K562 (cell line): ENCODE measurements around the gene B3GAT1. TPM values are rescaled to one million over a fixed set of nuclear protein-coding genes. Genes with fewer than 3 reads are reported as not detected.

Source experiments
- ATAC-seq: fragments of 200-7000 bp; cut with Tn5 transposase; 3 replicates; pipeline ENCODE4 v1.9.1; 2020; ENCODE audit warnings: moderate library complexity
- BruUV-seq: library from RNA; stranded (reverse); fragments of 400-500 nt; replicated peaks from 2 replicates; lab custom pipeline; 2021; lab: Mats Ljungman, UMichigan
- CTCF ChIA-PET: fragments of 300-600 bp; formaldehyde crosslinking; extraction: SDS; loops from one replicate; lab custom pipeline; 2021; ENCODE audit warnings: low intra/inter-chr PET ratio; lab: Yijun Ruan, JAX
- POLR2A ChIA-PET: fragments of 300-600, 350-650 bp; sonication (Branson Sonifier 250); formaldehyde crosslinking; extraction: SDS; loops from one replicate; lab custom pipeline; 2021; ENCODE audit warnings: antibody characterized with exemption, inconsistent platforms; lab: Yijun Ruan, JAX
- DNase-seq, 4 experiments: peaks; one replicate each; pipeline versions ENCODE4 v3.0.0 to v3.0.0-alpha.2; 2011 to 2018; ENCODE audit warnings: low spot score in 3 of 4, mixed read lengths in 3 of 4; ENCODE audit errors: extremely low read depth in 1 of 4
- FAIRE-seq: peaks from 2 replicates; lab custom pipeline; 2011; peaks lifted over from hg19 to GRCh38; lab: Jason Lieb, UNC
- H2AFZ ChIP-seq: 2 replicates; pipeline ENCODE4 v1.6.0; 2011; ENCODE audit warnings: low read depth, low read length, control low read depth, inconsistent platforms
- H3K27ac ChIP-seq: fragments of 200-600 bp; 3 replicates; pipeline ENCODE4 v1.8.0; 2011; ENCODE audit warnings: low read depth, mild to moderate bottlenecking, control low read depth, inconsistent platforms, low read length, moderate library complexity, mixed read lengths; ENCODE audit errors: extremely low read depth
- H3K27me3 ChIP-seq, 2 experiments: fragments of 300-600 bp in 1 of 2; 2 replicates in 1 of 2; 3 replicates in 1 of 2; pipeline versions ENCODE4 v1.6.0 to v1.8.0; 2011; ENCODE audit warnings: inconsistent platforms in 2 of 2, low read length in 2 of 2, mild to moderate bottlenecking in 1 of 2, mixed read lengths in 1 of 2, moderate library complexity in 1 of 2; ENCODE audit not compliant: control insufficient read depth in 2 of 2, insufficient read depth in 2 of 2
- H3K36me3 ChIP-seq: fragments of 300-600 bp; 3 replicates; pipeline ENCODE4 v1.8.0; 2011; ENCODE audit warnings: mild to moderate bottlenecking, low read length, inconsistent platforms; ENCODE audit not compliant: control insufficient read depth, insufficient read depth
- H3K4me1 ChIP-seq, 2 experiments: fragments of 200-600 bp in 1 of 2; replicated peaks in 1 of 2; 2 replicates in 1 of 2; 3 replicates in 1 of 2; pipeline versions ENCODE4 v1.5.1 to v1.8.0; 2011; ENCODE audit warnings: inconsistent platforms in 2 of 2, low read length in 2 of 2, mild to moderate bottlenecking in 1 of 2, mixed read lengths in 1 of 2, moderate library complexity in 1 of 2; ENCODE audit not compliant: control insufficient read depth in 2 of 2, insufficient read depth in 2 of 2
- H3K4me2 ChIP-seq: 2 replicates; pipeline ENCODE4 v1.6.1; 2011; ENCODE audit warnings: low read length, control low read depth, inconsistent platforms, mixed read lengths; ENCODE audit not compliant: insufficient read depth
- H3K4me3 ChIP-seq: fragments of 200-600 bp; sonication (generic), shearing (Covaris generic); 2 replicates; pipeline ENCODE4 v1.5.1; 2016; ENCODE audit warnings: control low read depth, inconsistent platforms
- H3K79me2 ChIP-seq: fragments of 200-600 bp; 3 replicates; pipeline ENCODE4 v1.8.0; 2011; ENCODE audit warnings: low read length, inconsistent platforms; ENCODE audit not compliant: control insufficient read depth, insufficient read depth
- H3K9ac ChIP-seq, 2 experiments: 2 replicates each; pipeline versions ENCODE4 v1.6.0 to v1.6.1; 2011; ENCODE audit warnings: low read depth in 2 of 2, low read length in 2 of 2, control low read depth in 1 of 2, inconsistent platforms in 1 of 2, mild to moderate bottlenecking in 1 of 2, mixed read lengths in 1 of 2; ENCODE audit not compliant: insufficient read depth in 1 of 2
- H3K9me1 ChIP-seq: one replicate; pipeline ENCODE4 v1.6.0; 2011; ENCODE audit warnings: inconsistent platforms, mild to moderate bottlenecking, low read length, moderate library complexity; ENCODE audit not compliant: control insufficient read depth, insufficient read depth
- H3K9me3 ChIP-seq: replicated peaks from 2 replicates; pipeline ENCODE4 v1.5.1; 2011; ENCODE audit warnings: low read depth, low read length, inconsistent platforms; ENCODE audit not compliant: control insufficient read depth, insufficient read depth
- H4K20me1 ChIP-seq: replicated peaks from 2 replicates; pipeline ENCODE4 v1.6.1; 2011; ENCODE audit warnings: low read length, inconsistent platforms, mixed read lengths; ENCODE audit not compliant: control insufficient read depth, insufficient read depth
- CBX5 ChIP-seq: IDR thresholded peaks from 2 replicates; pipeline ENCODE4 v1.6.1; 2014; ENCODE audit warnings: low read depth, borderline replicate concordance
- E2F5 ChIP-seq: sonication (generic); formaldehyde crosslinking; IDR thresholded peaks from 2 replicates; pipeline ENCODE4 v1.8.0; 2022; ENCODE audit warnings: mild to moderate bottlenecking, missing genetic modification reagents
- HMG20B ChIP-seq: fragments of 250-450 bp; sonication (Bioruptor Pico); IDR thresholded peaks from 2 replicates; pipeline ENCODE4 v1.5.0; 2021; ENCODE audit warnings: mild to moderate bottlenecking
- ID3 ChIP-seq, 2 experiments: fragments of 250-450 bp in 1 of 2; fragments of 450-650 bp in 1 of 2; sonication (Bioruptor Pico) in 1 of 2; IDR thresholded peaks; 2 replicates each; pipeline versions ENCODE4 v1.6.1 to v1.8.0; 2016 to 2021; ENCODE audit warnings: mild to moderate bottlenecking in 2 of 2, moderate library complexity in 2 of 2, missing compliant biosample characterization in 1 of 2, missing genetic modification characterization in 1 of 2
- MCM2 ChIP-seq: fragments of 450-650 bp; IDR thresholded peaks from 2 replicates; pipeline ENCODE4 v1.6.1; 2017; ENCODE audit warnings: low read depth, mild to moderate bottlenecking
- PCBP1 ChIP-seq: fragments of 200-400 bp; formaldehyde crosslinking; IDR thresholded peaks from 2 replicates; pipeline ENCODE4 v1.6.1; 2018; ENCODE audit warnings: mild to moderate bottlenecking, low read depth, low read length; ENCODE audit not compliant: poor library complexity, severe bottlenecking
- SIN3B ChIP-seq: fragments of 450-650 bp; IDR thresholded peaks from 2 replicates; pipeline ENCODE4 v1.6.1; 2017; ENCODE audit warnings: low read depth, mild to moderate bottlenecking, moderate library complexity
- ZBTB8A ChIP-seq: fragments of 450-650 bp; IDR thresholded peaks from 2 replicates; pipeline ENCODE4 v1.6.1; 2018; ENCODE audit warnings: mild to moderate bottlenecking, moderate library complexity; ENCODE audit not compliant: partially characterized antibody
- ZNF184 ChIP-seq: sonication (generic); formaldehyde crosslinking; IDR thresholded peaks from 2 replicates; pipeline ENCODE4 v1.5.0; 2020; ENCODE audit warnings: missing genetic modification reagents
- WGBS: fragments of 100-300 bp; shearing (Covaris generic); methylation state at CpG from one replicate; pipeline ENCODE4 v1.1.6; 2016; ENCODE audit warnings: low coverage, mixed read lengths; ENCODE audit not compliant: insufficient coverage; ENCODE audit errors: missing lambda C conversion rate; 5-methylcytosine and 5-hydroxymethylcytosine counted together
- in situ Hi-C: fragments of 300-500 bp; cut with MboI; formaldehyde crosslinking; loops from 4 replicates; pipeline ENCODE4 v1.15.0; 2018; ENCODE audit warnings: inconsistent platforms, mixed read lengths
- intact Hi-C: fragments of 100-400 bp; cut with micrococcal nuclease; formaldehyde crosslinking; loops from 2 replicates; pipeline ENCODE4 v1.14.2; 2022
- polyA plus RNA-seq, 8 experiments: library from polyadenylated mRNA; depleted of rRNA in 4 of 8; stranded (reverse) in 5 of 8; unstranded in 3 of 8; fragments of >200 nt; fragmentation: Nextera tagmentation in 2 of 8; fragmentation: Illumina TruSeq in 1 of 8; extraction: Ambion mirVana in 2 of 8; extraction: Trizol in 1 of 8; gene quantifications; 2 replicates each; pipeline versions ENCODE4 v1.2.1 to v1.2.3, GENCODE V29; 2011 to 2014; ENCODE audit warnings: inconsistent platforms in 1 of 8, missing spikeins in 1 of 8
- total RNA-seq, 7 experiments: library from RNA; depleted of rRNA in 6 of 7; stranded (reverse); fragments of >200 nt in 6 of 7; fragmentation: Illumina TruSeq in 2 of 7; extraction: Trizol in 2 of 7; gene quantifications; 2 replicates each; pipeline versions ENCODE4 v1.2.1 to v1.2.3, GENCODE V29; 2011 to 2021; ENCODE audit warnings: low replicate concordance in 1 of 7
- TF ChIP-seq, protein P1 (sequence below): fragments of 450-650 bp; conservative IDR thresholded peaks from 2 replicates; pipeline ENCODE4 v1.6.1; 2016; ENCODE audit warnings: missing genetic modification characterization, low read depth, mild to moderate bottlenecking, control low read depth, missing compliant biosample characterization
- TF ChIP-seq, protein P2 (sequence below): fragments of 250-450 bp; sonication (Bioruptor Pico); IDR thresholded peaks from 2 replicates; pipeline ENCODE4 v1.8.0; 2022; ENCODE audit warnings: inconsistent platforms
- TF ChIP-seq, protein P3 (sequence below), 2 experiments: fragments of 150-350 bp in 1 of 2; IDR thresholded peaks; 2 replicates each; pipeline ENCODE4 v1.6.1; 2012 to 2016; ENCODE audit warnings: low read depth in 2 of 2, low read length in 2 of 2, mild to moderate bottlenecking in 1 of 2, moderate library complexity in 1 of 2

Gene B3GAT1
- total and polyA plus RNA-seq, 9 of the 15 experiments (the other 6 are each of a cell fraction or from before 2014, with no cell fraction given), result 0.01 to 0.53 (median 0.14) TPM; not detected in 1

DNA sequence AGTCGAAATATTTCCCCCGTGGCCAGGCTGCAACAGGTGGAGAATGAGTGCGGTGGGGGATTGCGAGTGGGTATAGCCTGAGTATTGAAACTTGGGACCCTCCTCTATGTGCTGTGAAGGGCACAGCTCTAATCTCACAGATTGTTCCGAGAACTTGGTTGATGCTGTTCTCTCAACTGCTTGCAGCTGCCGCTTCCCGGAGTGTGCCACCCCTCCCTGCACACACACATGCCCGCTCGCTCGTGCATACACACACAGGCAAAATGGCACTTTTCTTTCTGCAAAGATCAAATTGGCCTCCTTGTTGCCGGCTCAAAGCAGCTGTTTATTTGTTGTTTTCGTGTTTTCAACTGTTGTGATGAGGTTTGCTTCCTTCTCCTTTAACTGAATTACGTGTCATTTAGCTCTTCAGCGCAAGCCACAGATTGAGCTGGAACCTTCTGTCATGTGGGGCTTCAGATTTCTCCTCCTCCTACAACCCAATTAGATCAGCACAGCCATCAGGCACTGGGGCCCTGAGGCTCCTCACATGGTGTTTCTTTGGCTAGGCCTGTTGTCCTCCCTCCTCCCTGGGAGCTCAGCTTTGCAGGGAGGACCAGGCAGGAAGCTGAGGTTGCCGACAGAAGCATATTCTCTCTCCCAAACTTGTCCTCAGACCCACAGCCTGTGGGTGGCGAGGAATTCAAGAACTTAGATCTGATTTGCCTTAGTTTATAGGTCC is 13.9 kb upstream of the B3GAT1 start:
- H2AFZ ChIP-seq, result no peak overlapping the region
- no peak for ATAC-seq
- POLR2A ChIA-PET, result interaction anchor here (0.7 kb wide), 1 partner anchor 60 kb away, joined by 3 read pairs; no protein-coding TSS in a partner anchor
- H3K4me2 ChIP-seq, result no peak overlapping the region
- no peaks in the 10 kb centered on the region for H4K20me1 ChIP-seq
- no peak overlapping the region for H3K9ac ChIP-seq
- WGBS, result under 1% methylated on average over 16 of the region's 16 CpGs
- no peaks in the 10 kb centered on the region for H3K4me1 ChIP-seq
- H3K27me3 ChIP-seq, result peaks cover 22 to 70% of the 10 kb centered on the region in 2 experiments
- H3K79me2 ChIP-seq, result no peaks in the 10 kb centered on the region
- no peak for FAIRE-seq
- H3K36me3 ChIP-seq, result no peaks in the 10 kb centered on the region
- H3K9me3 ChIP-seq, result no peaks in the 10 kb centered on the region
- no TSS peak for BruUV-seq
- no peak for DNase-seq
- CTCF ChIA-PET, result no interaction called here
- in situ Hi-C loops (no loop called here), intact Hi-C loops (no loop called here)
- no peak overlapping the region for H3K27ac ChIP-seq
- H3K9me1 ChIP-seq, result no peaks in the 10 kb centered on the region
- H3K4me3 ChIP-seq, result no peak overlapping the region
- TF ChIP-seq ZNF184 (no peak), HMG20B (no peak), CBX5 (no peak), SIN3B (no peak), E2F5 (CRISPR knock-in tag) (no peak), ID3 (CRISPR knock-in tag; IDR thresholded peaks at IDR 0.05) (no peak), ID3 (tag; IDR thresholded peaks at IDR 0.05) (no peak), MCM2 (no peak), PCBP1 (no peak), ZBTB8A (no peak)
- TF ChIP-seq, protein P1, sequence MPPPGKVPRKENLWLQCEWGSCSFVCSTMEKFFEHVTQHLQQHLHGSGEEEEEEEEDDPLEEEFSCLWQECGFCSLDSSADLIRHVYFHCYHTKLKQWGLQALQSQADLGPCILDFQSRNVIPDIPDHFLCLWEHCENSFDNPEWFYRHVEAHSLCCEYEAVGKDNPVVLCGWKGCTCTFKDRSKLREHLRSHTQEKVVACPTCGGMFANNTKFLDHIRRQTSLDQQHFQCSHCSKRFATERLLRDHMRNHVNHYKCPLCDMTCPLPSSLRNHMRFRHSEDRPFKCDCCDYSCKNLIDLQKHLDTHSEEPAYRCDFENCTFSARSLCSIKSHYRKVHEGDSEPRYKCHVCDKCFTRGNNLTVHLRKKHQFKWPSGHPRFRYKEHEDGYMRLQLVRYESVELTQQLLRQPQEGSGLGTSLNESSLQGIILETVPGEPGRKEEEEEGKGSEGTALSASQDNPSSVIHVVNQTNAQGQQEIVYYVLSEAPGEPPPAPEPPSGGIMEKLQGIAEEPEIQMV, result no peak
- TF ChIP-seq, protein P2, sequence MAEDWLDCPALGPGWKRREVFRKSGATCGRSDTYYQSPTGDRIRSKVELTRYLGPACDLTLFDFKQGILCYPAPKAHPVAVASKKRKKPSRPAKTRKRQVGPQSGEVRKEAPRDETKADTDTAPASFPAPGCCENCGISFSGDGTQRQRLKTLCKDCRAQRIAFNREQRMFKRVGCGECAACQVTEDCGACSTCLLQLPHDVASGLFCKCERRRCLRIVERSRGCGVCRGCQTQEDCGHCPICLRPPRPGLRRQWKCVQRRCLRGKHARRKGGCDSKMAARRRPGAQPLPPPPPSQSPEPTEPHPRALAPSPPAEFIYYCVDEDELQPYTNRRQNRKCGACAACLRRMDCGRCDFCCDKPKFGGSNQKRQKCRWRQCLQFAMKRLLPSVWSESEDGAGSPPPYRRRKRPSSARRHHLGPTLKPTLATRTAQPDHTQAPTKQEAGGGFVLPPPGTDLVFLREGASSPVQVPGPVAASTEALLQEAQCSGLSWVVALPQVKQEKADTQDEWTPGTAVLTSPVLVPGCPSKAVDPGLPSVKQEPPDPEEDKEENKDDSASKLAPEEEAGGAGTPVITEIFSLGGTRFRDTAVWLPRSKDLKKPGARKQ (CRISPR knock-in tag), result no peak
- TF ChIP-seq, protein P3, sequence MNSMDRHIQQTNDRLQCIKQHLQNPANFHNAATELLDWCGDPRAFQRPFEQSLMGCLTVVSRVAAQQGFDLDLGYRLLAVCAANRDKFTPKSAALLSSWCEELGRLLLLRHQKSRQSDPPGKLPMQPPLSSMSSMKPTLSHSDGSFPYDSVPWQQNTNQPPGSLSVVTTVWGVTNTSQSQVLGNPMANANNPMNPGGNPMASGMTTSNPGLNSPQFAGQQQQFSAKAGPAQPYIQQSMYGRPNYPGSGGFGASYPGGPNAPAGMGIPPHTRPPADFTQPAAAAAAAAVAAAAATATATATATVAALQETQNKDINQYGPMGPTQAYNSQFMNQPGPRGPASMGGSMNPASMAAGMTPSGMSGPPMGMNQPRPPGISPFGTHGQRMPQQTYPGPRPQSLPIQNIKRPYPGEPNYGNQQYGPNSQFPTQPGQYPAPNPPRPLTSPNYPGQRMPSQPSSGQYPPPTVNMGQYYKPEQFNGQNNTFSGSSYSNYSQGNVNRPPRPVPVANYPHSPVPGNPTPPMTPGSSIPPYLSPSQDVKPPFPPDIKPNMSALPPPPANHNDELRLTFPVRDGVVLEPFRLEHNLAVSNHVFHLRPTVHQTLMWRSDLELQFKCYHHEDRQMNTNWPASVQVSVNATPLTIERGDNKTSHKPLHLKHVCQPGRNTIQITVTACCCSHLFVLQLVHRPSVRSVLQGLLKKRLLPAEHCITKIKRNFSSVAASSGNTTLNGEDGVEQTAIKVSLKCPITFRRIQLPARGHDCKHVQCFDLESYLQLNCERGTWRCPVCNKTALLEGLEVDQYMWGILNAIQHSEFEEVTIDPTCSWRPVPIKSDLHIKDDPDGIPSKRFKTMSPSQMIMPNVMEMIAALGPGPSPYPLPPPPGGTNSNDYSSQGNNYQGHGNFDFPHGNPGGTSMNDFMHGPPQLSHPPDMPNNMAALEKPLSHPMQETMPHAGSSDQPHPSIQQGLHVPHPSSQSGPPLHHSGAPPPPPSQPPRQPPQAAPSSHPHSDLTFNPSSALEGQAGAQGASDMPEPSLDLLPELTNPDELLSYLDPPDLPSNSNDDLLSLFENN (IDR thresholded peaks at IDR 0.05; ENCODE audit: low read depth in 2 of 2, low read length in 2 of 2), result no peak
